Pancreas (tissue), 10 donors: ENCODE data around the gene GSG1L2. TPM values are rescaled to one million over a fixed set of nuclear protein-coding genes. Genes with fewer than 3 reads are reported as not detected.

Experiments
- ATAC-seq, 4 donors: fragments of 200-7000 bp; cut with Tn5 transposase; one replicate each; pipeline versions ENCODE4 v1.8.0 to v1.9.1; 2020; ENCODE audit warnings: mild to moderate bottlenecking in 4 of 4, moderate library complexity in 4 of 4
- DNase-seq, 6 donors: peaks; one replicate each; pipeline ENCODE4 v3.0.0-alpha.2; 2020
- FAIRE-seq: peaks from 2 replicates; lab custom pipeline; 2012; peaks lifted over from hg19 to GRCh38; lab: Jason Lieb, UNC
- H3K27ac ChIP-seq, 4 donors: fragments of 200-600 bp; sonication (generic); 1 replicate in 3 of 4; 2 replicates in 1 of 4; pipeline versions ENCODE4 v1.5.0 to v1.8.0; 2020
- H3K27me3 ChIP-seq, 4 donors: fragments of 200-600 bp; one replicate each; pipeline ENCODE4 v1.8.0; 2021
- H3K36me3 ChIP-seq, 3 donors: fragments of 200-600 bp; sonication (generic) in 1 of 3; one replicate each; pipeline versions ENCODE4 v1.5.0 to v1.8.0; 2020 to 2021
- H3K4me1 ChIP-seq, 3 donors: fragments of 200-600 bp; one replicate each; pipeline ENCODE4 v1.8.0; 2021
- H3K4me3 ChIP-seq, 4 donors: fragments of 200-600 bp; sonication (generic) in 2 of 4; one replicate each; pipeline versions ENCODE4 v1.5.0 to v1.8.0; 2020 to 2021
- H3K9me3 ChIP-seq, 4 donors: fragments of 200-600 bp; one replicate each; pipeline ENCODE4 v1.8.0; 2021
- WGBS, 2 donors: extraction: QIAGEN DNeasy Blood & Tissue Kit; methylation state at CpG; one replicate each; pipeline ENCODE4 v1.1.7; 2013; 5-methylcytosine and 5-hydroxymethylcytosine counted together
- intact Hi-C, 3 donors: fragments of 100-400 bp; cut with DNase I; formaldehyde crosslinking; loops; one replicate each; pipeline versions ENCODE4 v1.11.1 to v1.14.2; 2022
- polyA plus RNA-seq, 2 donors: library from polyadenylated mRNA; stranded (reverse); fragments of 200-250 nt; gene quantifications; one replicate each; pipeline ENCODE4 v1.2.3, GENCODE V29; 2013
- total RNA-seq, 6 donors: library from RNA; stranded (reverse); fragmentation: NEBNext Ultra II Directional in 4 of 6; extraction: Animal tissue kit (Norgen Biotek cat#: 25700) in 4 of 6; gene quantifications; one replicate each; pipeline versions ENCODE4 v1.2.1 to v1.2.4, GENCODE V29; 2021 to 2023
- TF ChIP-seq, protein P1 (sequence below), 4 donors: fragments of 200-600 bp; sonication (generic) in 3 of 4; IDR thresholded peaks; one replicate each; pipeline versions ENCODE4 v1.5.0 to v1.8.0; 2021; ENCODE audit warnings: antibody characterized with exemption in 4 of 4
- donor health status: healthy with polysubstance abuse.
- donor health status: DM: no; HTN: no; CAD: no; lungs with moderate emphysema.
- donor health status: DM: no; HTN: no; CAD: no.
- donor health status: control.
- donor health status: control.
- donor health status: Bipolar disorder and iron deficiency.
- donor health status: DM: yes; HTN: yes; CAD: no.
- donor health status: DM: no; HTN: no; CAD: no.
- donor health status: DM: no; HTN: no; CAD: no.
- donor health status: DM: yes; HTN: yes; CAD: no.

The GSG1L2 gene
- total and polyA plus RNA-seq, 8 donors: not detected

DNA sequence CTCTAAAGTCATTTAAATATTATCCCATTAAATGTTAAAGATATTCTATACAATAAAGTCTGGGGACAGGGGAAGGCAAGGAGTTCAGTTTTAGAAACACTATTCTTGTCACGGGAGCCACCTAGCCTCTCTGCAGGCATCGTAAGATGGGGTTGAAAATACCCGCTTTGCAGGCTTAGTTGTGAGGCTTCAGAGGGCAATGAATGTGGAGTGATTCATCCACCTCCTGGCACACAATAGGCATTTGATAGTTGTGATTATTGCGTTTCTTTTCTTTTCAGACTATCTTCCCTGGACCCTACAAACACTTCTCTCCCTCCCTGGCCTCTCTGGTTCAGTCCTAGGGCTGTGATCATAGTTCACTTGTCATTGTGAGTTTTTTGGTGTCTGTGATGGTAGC, 23.4 kb upstream of the GSG1L2 start:
- intact Hi-C loops: no loop called here
- H3K4me1 ChIP-seq: no peaks in the 10 kb centered on the region
- no peaks in the 10 kb centered on the region for H3K36me3 ChIP-seq
- no peak overlapping the region for H3K4me3 ChIP-seq
- DNase-seq: no peak
- no peak for FAIRE-seq
- H3K9me3 ChIP-seq: no peaks in the 10 kb centered on the region
- WGBS, 2 donors: 75 to 76% methylated on average over 4 of the region's 4 CpGs
- no peak overlapping the region for H3K27ac ChIP-seq
- no peaks in the 10 kb centered on the region for H3K27me3 ChIP-seq
- TF ChIP-seq, protein P1, sequence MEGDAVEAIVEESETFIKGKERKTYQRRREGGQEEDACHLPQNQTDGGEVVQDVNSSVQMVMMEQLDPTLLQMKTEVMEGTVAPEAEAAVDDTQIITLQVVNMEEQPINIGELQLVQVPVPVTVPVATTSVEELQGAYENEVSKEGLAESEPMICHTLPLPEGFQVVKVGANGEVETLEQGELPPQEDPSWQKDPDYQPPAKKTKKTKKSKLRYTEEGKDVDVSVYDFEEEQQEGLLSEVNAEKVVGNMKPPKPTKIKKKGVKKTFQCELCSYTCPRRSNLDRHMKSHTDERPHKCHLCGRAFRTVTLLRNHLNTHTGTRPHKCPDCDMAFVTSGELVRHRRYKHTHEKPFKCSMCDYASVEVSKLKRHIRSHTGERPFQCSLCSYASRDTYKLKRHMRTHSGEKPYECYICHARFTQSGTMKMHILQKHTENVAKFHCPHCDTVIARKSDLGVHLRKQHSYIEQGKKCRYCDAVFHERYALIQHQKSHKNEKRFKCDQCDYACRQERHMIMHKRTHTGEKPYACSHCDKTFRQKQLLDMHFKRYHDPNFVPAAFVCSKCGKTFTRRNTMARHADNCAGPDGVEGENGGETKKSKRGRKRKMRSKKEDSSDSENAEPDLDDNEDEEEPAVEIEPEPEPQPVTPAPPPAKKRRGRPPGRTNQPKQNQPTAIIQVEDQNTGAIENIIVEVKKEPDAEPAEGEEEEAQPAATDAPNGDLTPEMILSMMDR (IDR thresholded peaks at IDR 0.05): no peak
- ATAC-seq: no peak

DNA sequence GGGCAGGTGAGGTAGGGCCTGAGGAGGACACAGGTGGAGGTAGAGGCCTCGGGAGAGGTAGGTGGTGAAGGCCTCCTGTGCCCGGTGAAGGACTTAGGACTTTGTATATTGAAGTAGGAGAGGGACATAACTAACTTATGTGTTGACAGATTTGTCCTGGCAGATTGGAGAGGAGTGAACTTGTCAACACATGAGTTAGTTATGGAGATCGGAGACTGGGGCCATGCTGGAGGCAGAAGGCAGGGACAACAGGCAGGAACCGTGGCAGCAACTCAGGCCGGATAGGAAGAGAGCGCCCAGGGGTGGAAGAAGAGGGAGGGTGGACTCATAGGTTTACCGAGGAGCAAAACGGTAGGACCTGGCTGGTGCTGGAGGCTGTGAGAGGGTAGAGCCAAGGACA, 22.3 kb upstream of the GSG1L2 start:
- 62 to 74% methylated on average over 8 of the region's 8 CpGs for WGBS, 2 donors
- ATAC-seq: no peak

GRCh38 chr17:9843152-9844010, 21.5 kb upstream of the GSG1L2 start:
- Histone ChIP-seq H3K27me3 (no peaks in the 10 kb centered on the region), H3K27ac (no peak overlapping the region), H3K4me3 (no peak overlapping the region), H3K9me3 (no peaks in the 10 kb centered on the region), H3K4me1 (no peaks in the 10 kb centered on the region), H3K36me3 (no peaks in the 10 kb centered on the region)
- WGBS, 2 donors: 53 to 63% methylated on average over 14 of the region's 14 CpGs
- no peak for DNase-seq
- intact Hi-C loops: no loop called here
- FAIRE-seq: no peak
- no peak for ATAC-seq
- TF ChIP-seq, protein P1 (IDR thresholded peaks at IDR 0.05): no peak

More for the DNA sequence above, 22.3 kb upstream of the GSG1L2 start:
- TF ChIP-seq, protein P1 (IDR thresholded peaks at IDR 0.05): no peak
- intact Hi-C loops: no loop called here
- H3K4me1 ChIP-seq: no peaks in the 10 kb centered on the region
- no peak overlapping the region for H3K4me3 ChIP-seq
- no peak for DNase-seq
- no peak for FAIRE-seq
- no peak overlapping the region for H3K27ac ChIP-seq
- no peaks in the 10 kb centered on the region for H3K27me3 ChIP-seq
- H3K9me3 ChIP-seq: no peaks in the 10 kb centered on the region
- H3K36me3 ChIP-seq: no peaks in the 10 kb centered on the region

DNA sequence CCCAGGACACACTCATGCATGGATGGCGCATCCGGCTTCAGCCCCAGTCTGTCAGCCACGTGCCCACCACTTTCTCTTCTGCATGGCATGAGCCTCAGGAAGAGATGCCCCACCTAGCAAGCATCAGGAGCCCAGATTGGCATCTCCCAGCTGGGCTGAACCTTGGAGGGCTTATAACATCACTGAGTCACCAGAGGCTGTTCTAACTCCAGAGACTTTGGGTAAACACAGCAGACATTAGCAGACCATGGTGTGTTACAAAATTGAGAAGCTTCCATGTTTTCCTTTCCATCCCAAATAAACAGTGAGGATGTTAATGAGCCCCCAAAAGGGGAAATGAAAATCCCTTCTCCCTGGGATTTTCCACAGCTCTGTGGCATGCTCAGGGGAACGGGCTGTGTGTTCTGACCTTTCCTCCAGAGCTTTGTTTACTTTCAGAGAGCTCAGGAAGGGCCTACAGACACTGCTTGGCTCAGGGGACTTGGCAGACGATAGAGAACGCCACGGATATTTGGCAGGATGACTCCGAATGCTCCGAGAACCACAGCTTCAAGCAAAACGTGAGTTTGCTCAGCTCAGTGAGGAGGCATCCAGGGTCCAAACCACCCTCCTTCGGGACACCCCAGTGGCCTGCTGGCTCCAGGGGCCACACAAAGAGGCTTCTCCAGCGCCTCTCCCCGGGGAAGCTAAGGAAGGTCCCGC, 20.3 kb upstream of the GSG1L2 start:
- TF ChIP-seq, protein P1 (IDR thresholded peaks at IDR 0.05): no peak
- Histone ChIP-seq H3K9me3 (no peaks in the 10 kb centered on the region), H3K4me3 (no peak overlapping the region), H3K27ac (no peak overlapping the region), H3K27me3 (no peaks in the 10 kb centered on the region), H3K4me1 (no peaks in the 10 kb centered on the region), H3K36me3 (no peaks in the 10 kb centered on the region)
- FAIRE-seq (no peak), ATAC-seq (peak in 2 of 4 donors; percentile 51 to 64), DNase-seq (peak in 1 of 6 donors; percentile 11)
- WGBS, 2 donors: 46 to 51% methylated on average over 14 of the region's 14 CpGs
- intact Hi-C loops: no loop called here
